SIG-M5 treated with dmso at 0.1 percent for 504 hours (cell line): Measurements from ENCODE around the gene KLHL26.

Experiments
- DNase-seq: peaks from one replicate; lab custom pipeline; 2025; ENCODE audit not compliant: unreplicated experiment; lab: John Stamatoyannopoulos, UW

The KLHL26 gene

GRCh38 chr19:18683109-18683957, 46.5 kb downstream of the KLHL26 start, which contains the start of gene CRTC1:
TSS of gene CRTC1 (plus strand) at chr19:18683680. CDS start at chr19:18683703, 23 bp downstream.
- peak; percentile 62 for DNase-seq

GRCh38 chr19:18683958-18684641, 47.3 kb downstream of the KLHL26 start:
- DNase-seq = no peak

DNA sequence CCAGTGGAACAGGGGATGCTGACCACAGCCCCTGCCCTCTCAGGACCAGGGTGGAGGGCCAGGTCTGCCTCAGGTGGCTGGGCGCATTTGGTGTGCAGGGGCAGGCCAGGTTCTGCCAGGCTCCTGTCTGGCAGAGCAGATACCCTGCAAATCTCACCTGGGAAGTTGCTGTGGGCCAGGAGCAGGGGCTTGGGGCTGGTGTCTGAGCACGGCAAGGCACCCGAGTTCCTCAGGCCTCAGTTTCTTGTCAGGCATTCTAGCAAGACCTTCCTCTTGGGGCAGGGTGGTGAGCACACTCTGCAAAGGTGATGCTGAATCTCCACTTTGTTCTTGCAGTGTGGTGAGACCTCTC, 47.8 kb downstream of the KLHL26 start:
- DNase-seq = no peak

- no peak for DNase-seq
These were observed 48.9 kb downstream of the KLHL26 start for GRCh38 chr19:18685597-18686190.

- DNase-seq = no peak
These were observed 51.1 kb downstream of the KLHL26 start for GRCh38 chr19:18687740-18688465.

DNA sequence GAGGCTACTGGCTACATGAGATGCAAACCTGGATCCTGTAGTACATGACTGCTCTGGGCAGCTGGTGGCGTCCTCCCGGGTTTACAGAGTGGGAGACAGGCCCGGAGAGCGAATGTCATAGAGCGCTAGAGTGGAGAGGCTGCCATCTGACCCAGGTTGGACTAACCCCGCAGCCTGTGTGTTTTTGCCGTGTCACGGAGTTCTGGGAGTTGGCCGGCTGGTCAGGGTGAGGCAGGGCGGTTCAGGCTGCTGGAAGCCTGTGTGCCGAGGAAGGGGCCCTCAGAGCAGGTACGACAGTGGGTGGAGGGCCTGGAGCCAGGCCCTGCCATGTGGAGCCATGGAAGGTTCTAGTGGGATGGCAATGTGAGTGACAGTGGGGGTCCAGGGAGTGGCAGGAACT, 59.2 kb downstream of the KLHL26 start:
- no peak for DNase-seq

DNA sequence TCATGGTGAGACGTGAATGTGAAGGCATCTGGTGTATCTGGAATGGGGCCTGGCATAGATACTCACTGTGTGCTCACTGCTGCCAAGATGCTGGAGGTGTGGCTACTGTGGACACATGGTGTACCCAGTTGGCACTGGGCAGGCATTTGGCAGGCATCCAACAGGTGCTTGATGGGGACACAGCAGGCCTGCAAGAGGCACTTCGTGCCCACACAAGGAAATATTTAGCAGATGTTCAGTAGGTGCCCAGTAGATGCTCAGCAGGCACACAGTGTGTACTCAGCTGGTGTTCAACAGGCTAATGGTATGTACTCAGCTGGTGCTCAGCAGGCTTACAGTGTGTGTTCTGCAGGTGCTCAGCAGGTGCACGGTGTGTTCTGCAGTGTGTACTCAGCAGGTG, 60.9 kb downstream of the KLHL26 start:
- DNase-seq = no peak

DNA sequence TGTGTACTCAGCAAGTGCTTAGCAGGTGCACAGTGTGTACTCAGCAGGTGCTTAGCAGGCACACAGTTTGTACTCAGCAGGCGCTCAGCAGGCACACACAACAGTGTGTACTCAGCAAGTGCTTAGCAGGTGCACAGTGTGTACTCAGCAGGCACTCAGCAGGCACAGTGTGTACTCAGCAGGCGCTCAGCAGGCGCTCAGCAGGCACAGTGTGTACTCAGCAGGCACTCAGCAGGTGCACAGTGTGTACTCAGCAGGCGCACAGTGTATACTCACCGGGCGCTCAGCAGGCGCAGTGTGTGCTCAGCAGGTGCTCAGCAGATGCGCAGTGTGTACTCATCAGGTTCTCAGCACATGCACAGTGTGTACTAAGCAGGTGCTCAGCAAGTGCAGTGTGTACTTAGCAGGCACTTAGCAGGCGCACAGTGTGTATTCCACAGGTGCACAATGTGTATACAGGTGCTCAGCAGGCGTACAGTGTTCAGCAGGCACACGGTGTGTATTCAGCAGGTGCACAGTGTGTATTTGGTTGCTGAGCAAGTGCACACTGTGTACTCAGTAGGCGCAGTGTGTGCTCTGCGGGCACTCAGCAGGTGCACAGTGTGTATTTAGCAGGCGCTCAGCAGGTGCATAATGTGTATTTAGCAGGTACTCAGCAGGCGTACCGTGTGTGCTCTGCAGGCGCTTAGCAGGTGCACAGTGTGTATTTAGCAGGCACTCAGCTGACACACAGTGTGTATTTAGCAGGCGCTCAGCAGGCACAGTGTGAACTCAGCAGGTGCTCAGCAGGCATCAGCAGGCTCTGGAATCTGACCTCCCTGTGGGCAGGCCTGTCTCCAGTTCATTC, 61.7 kb downstream of the KLHL26 start:
- no peak for DNase-seq

DNA sequence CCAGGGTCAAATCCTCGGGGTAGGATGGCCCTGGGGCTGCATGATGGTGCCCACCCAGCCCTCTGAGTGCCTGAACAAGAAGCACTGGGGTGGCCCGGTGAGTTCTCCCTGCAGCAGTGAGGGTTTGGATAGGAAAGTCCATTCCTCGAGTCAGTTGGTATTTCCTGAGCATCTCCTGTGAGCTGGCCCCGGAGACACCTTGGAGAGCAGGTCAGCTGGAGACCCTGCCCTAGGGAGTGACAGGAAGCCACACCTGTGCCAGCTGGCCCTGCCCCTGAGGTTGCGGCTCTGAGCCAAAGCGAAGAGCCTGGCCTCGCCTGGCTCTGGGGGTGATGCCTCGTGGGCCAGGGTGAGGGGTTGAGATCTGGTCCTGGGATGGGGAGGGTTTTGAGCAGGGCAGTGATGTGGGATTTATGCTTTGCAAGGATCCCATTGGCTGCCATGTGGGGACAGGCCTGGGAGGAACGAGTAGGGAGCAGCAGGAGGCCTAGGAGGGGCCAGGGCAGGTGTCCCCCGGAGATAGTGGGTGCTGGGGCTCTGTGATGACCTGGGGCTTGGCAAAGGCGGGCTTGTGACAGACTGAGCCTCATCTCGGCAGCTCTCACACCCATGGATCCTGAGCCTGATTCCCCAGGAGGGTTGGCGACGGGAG, 62.7 kb downstream of the KLHL26 start:
- DNase-seq = no peak

- DNase-seq = no peak
These were observed 63.8 kb downstream of the KLHL26 start for GRCh38 chr19:18700501-18701249.

DNA sequence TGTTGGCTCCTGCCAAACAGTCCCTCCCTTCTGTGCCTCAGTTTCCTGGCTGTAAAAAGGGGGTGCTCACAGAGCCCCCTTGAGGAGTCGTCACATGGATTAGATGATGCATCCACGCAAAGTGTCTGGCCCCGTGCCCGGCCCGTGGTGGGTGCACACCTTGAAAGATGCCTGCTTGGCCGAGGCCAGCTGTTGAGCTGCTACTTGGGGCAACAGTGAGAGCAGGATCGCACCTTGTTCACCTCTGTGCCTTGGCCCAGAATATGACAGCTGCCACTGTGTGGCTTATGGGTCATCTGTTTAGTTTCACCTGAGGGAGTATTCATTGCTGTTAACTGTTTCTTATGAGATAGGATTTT, 64.4 kb downstream of the KLHL26 start:
- no peak for DNase-seq

DNA sequence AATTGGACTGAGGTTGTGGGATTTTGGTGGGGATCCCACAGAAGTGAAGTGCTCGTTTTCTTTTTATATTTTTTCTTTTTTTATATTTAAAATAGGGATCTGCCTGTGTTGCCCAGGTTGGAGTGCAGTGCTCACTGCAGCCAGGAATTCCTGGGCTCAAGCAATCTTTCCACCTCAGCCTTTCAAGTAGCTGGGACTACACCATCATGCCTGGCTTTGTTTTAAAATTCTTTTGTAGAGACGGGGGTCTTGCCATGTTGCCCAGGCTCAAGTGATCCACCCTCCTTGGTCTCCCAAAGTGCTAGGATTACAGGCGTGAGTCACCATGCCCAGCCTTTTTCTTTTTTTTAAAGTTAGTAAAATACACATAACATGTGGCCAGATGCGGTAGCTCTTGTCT, 67.2 kb downstream of the KLHL26 start:
- DNase-seq = no peak

DNA sequence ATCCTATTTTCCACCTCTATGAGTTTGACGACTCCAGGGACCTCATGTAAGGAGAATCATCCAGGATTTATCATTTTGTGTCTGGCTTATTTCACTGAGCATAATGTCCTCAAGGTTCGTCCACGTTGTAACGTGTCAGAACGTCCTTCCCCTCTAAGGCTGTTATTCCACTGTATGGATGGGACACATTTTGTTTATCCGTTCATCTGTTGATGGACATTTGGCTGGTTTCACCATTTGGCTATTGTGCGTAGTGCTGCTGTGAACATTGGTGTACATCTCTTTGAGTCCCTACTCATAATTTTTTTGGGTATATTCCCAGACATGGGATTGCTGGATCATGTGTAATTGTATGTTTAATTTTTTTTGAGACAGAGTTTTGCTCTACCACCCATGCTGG, 68.1 kb downstream of the KLHL26 start:
- no peak for DNase-seq

GRCh38 chr19:18708452-18709231, 71.8 kb downstream of the KLHL26 start:
- DNase-seq = no peak

- DNase-seq = no peak
These were observed 72.7 kb downstream of the KLHL26 start for GRCh38 chr19:18709546-18709945.

GRCh38 chr19:18710186-18710585, 73.4 kb downstream of the KLHL26 start:
- no peak for DNase-seq

GRCh38 chr19:18710996-18711751, 74.3 kb downstream of the KLHL26 start:
- DNase-seq = no peak

- DNase-seq = no peak
These were observed 75.1 kb downstream of the KLHL26 start for GRCh38 chr19:18711893-18712292.
